Gastrocnemius medialis (tissue), 4 donors: ENCODE data around the gene GRK1. TPM values are rescaled to one million over a fixed set of nuclear protein-coding genes. Genes with fewer than 3 reads are reported as not detected.
A peak's percentile ranks its signal among the peaks of the same experiment; 100 is the strongest.
"Not testable (repeated sequence)": the region's sequence is repeated elsewhere in the genome, so short reads cannot be mapped to it uniquely, and the experiment has no call there.

ENCODE experiments used
- ATAC-seq, 2 donors: fragments of 150-250 bp; one replicate each; pipeline ENCODE4 v1.9.1; 2016
- DNase-seq, 2 donors: peaks; one replicate each; pipeline ENCODE4 v3.0.0-alpha.2; 2019
- H3K27ac ChIP-seq, 4 donors: fragments of 200-600 bp; sonication (generic); 1 replicate in 1 of 4; 2 replicates in 3 of 4; pipeline ENCODE4 v1.5.1; 2016 to 2018; ENCODE audit warnings: mild to moderate bottlenecking in 2 of 4, moderate library complexity in 1 of 4
- H3K27me3 ChIP-seq, 3 donors: fragments of 200-600 bp; sonication (generic) in 2 of 3; 1 replicate in 1 of 3; 2 replicates in 2 of 3; pipeline versions ENCODE4 v1.5.1 to v1.6.0; 2016 to 2019; ENCODE audit warnings: mild to moderate bottlenecking in 1 of 3, moderate library complexity in 1 of 3
- H3K36me3 ChIP-seq, 2 donors: fragments of 200-600 bp; sonication (generic) in 1 of 2; one replicate each; pipeline ENCODE4 v1.5.1; 2017 to 2018
- H3K4me1 ChIP-seq, 2 donors: fragments of 200-600 bp; sonication (generic) in 1 of 2; one replicate each; pipeline ENCODE4 v1.5.1; 2016 to 2017; ENCODE audit warnings: mild to moderate bottlenecking in 2 of 2
- H3K4me3 ChIP-seq, 4 donors: fragments of 200-600 bp; sonication (generic) in 3 of 4; 1 replicate in 1 of 4; 2 replicates in 3 of 4; pipeline ENCODE4 v1.5.1; 2016 to 2019; ENCODE audit warnings: mild to moderate bottlenecking in 2 of 4
- H3K9me3 ChIP-seq, 3 donors: fragments of 200-600 bp; sonication (generic) in 2 of 3; 1 replicate in 1 of 3; 2 replicates in 2 of 3; pipeline ENCODE4 v1.5.1; 2016 to 2019
- CTCF ChIP-seq, 5 experiments: fragments of 450-650 bp in 3 of 5; fragments of 200-600 bp in 2 of 5; sonication (generic) in 2 of 5; IDR thresholded peaks in 4 of 5; conservative IDR thresholded peaks in 1 of 5; 1 replicate in 4 of 5; 2 replicates in 1 of 5; pipeline ENCODE4 v1.5.1; 2016 to 2019; ENCODE audit warnings: antibody characterized with exemption in 5 of 5, mild to moderate bottlenecking in 3 of 5, moderate library complexity in 3 of 5
- POLR2A ChIP-seq, 2 donors: fragments of 450-650 bp; IDR thresholded peaks; one replicate each; pipeline ENCODE4 v1.6.1; 2017; ENCODE audit warnings: antibody characterized with exemption in 2 of 2, mild to moderate bottlenecking in 2 of 2, moderate library complexity in 2 of 2
- in situ Hi-C, 4 donors: fragments of 200-750 bp; cut with MboI; loops; one replicate each; pipeline versions ENCODE4 v1.15.0 to v1.8.0; 2017; ENCODE audit warnings: low sequenced_read_pairs in 4 of 4
- intact Hi-C: fragments of 100-400 bp; cut with DNase I; formaldehyde crosslinking; loops from one replicate; pipeline ENCODE4 v1.15.1; 2023; ENCODE audit warnings: low total_unique reads
- total RNA-seq, 4 donors: library from RNA; depleted of rRNA; stranded (reverse); fragments of >200 nt; gene quantifications; one replicate each; pipeline versions ENCODE4 v1.1.0 to v1.2.3, GENCODE V29; 2016

Gene GRK1
- total RNA-seq, 4 donors from 2014 or later, result 0.10 TPM; not detected in 3

- peak; percentile 62 to 90 (median 80) for TF ChIP-seq CTCF (IDR thresholded peaks at IDR 0.05 in 4 of 5, conservative IDR thresholded peaks at IDR 0.05 in 1 of 5)
- no peak for TF ChIP-seq POLR2A (IDR thresholded peaks at IDR 0.05)
- peaks cover 0 to 6% (median 4%) of the 10 kb centered on the region in 3 donors for H3K27me3 ChIP-seq
- intact Hi-C loops, result no loop called here
- ATAC-seq, result peak; percentile 77 to 87
- peak overlapping the region; percentile 56 to 74 (median 61) for H3K4me3 ChIP-seq
- peaks cover 4 to 8% of the 10 kb centered on the region in 2 donors for H3K4me1 ChIP-seq
- in situ Hi-C loops, result no loop called here
- no peaks in the 10 kb centered on the region for H3K36me3 ChIP-seq
- H3K27ac ChIP-seq, result peak overlapping the region; percentile 78 to 90 (median 84)
- DNase-seq, result peak; percentile 55 to 60
- no peaks in the 10 kb centered on the region for H3K9me3 ChIP-seq
These were observed 57.8 kb downstream of the GRK1 start for GRCh38 chr13:113724780-113725315.

GRCh38 chr13:113725329-113726105 is 58.5 kb downstream of the GRK1 start:
- ATAC-seq, intact Hi-C loops, H3K9me3 ChIP-seq, H3K36me3 ChIP-seq, H3K4me1 ChIP-seq, in situ Hi-C loops: not testable (repeated sequence)
- peaks cover 1 to 13% (median 8%) of the 10 kb centered on the region in 3 donors for H3K27me3 ChIP-seq
- DNase-seq, result peak; percentile 32 to 57
- peak overlapping the region; percentile 78 to 90 (median 84) for H3K27ac ChIP-seq
- peak overlapping the region in 3 of 4 donors; percentile 57 to 74 (median 65) for H3K4me3 ChIP-seq

GRCh38 chr13:113726106-113726821 is 59.2 kb downstream of the GRK1 start:
- H3K4me1 ChIP-seq, intact Hi-C loops, in situ Hi-C loops, DNase-seq, H3K36me3 ChIP-seq, H3K9me3 ChIP-seq: not testable (repeated sequence)
- peak; percentile 36 for ATAC-seq
- Histone ChIP-seq H3K4me3 (peak overlapping the region in 3 of 4 donors; percentile 40 to 50 (median 43)), H3K27ac (peak overlapping the region; percentile 82 to 89 (median 84)), H3K27me3 (peaks cover 4 to 20% (median 15%) of the 10 kb centered on the region in 3 donors)

- TF ChIP-seq CTCF (IDR thresholded peaks at IDR 0.05 in 4 of 5, conservative IDR thresholded peaks at IDR 0.05 in 1 of 5) (no peak), POLR2A (IDR thresholded peaks at IDR 0.05) (no peak)
- Histone ChIP-seq H3K9me3 (no peaks in the 10 kb centered on the region), H3K27ac (peak overlapping the region in 3 of 4 donors; percentile 82 to 89 (median 83)), H3K36me3 (no peaks in the 10 kb centered on the region), H3K4me1 (peaks cover 4 to 8% of the 10 kb centered on the region in 2 donors), H3K4me3 (peak overlapping the region in 2 of 4 donors; percentile 40 to 50), H3K27me3 (peaks cover 4 to 23% (median 15%) of the 10 kb centered on the region in 3 donors)
- DNase-seq (peak in 1 of 2 donors; percentile 37), ATAC-seq (peak in 1 of 2 donors; percentile 32)
- intact Hi-C loops (no loop called here), in situ Hi-C loops (no loop called here)
These were observed 60.0 kb downstream of the GRK1 start for GRCh38 chr13:113726961-113727411.

- H3K27me3 ChIP-seq, result peaks cover 4 to 23% (median 15%) of the 10 kb centered on the region in 3 donors
These were observed 61.6 kb downstream of the GRK1 start for GRCh38 chr13:113728571-113729054.

More at GRCh38 chr13:113728571-113729054, 61.6 kb downstream of the GRK1 start:
- DNase-seq (no peak), ATAC-seq (no peak)
- no peak for TF ChIP-seq POLR2A (IDR thresholded peaks at IDR 0.05)
- no peak for TF ChIP-seq CTCF (IDR thresholded peaks at IDR 0.05 in 4 of 5, conservative IDR thresholded peaks at IDR 0.05 in 1 of 5)
- in situ Hi-C loops, result no loop called here
- no peaks in the 10 kb centered on the region for H3K36me3 ChIP-seq
- peaks cover 4 to 8% of the 10 kb centered on the region in 2 donors for H3K4me1 ChIP-seq
- intact Hi-C loops, result no loop called here
- no peak overlapping the region for H3K4me3 ChIP-seq
- H3K9me3 ChIP-seq, result no peaks in the 10 kb centered on the region
- no peak overlapping the region for H3K27ac ChIP-seq
